ENCODE measurements around the gene MYADML2. TPM values are rescaled to one million over a fixed set of nuclear protein-coding genes. Genes with fewer than 3 reads are reported as not detected.

Gene MYADML2
- total RNA-seq, 2 donors from 2014 or later, result not detected

- intact Hi-C loops (cut with DNase I), result no loop called here
- DNase-seq (ENCODE audit: low spot score), result no peak
Observed at GRCh38 chr17:81948635-81949378, 1.8 kb upstream of the MYADML2 start.

DNA sequence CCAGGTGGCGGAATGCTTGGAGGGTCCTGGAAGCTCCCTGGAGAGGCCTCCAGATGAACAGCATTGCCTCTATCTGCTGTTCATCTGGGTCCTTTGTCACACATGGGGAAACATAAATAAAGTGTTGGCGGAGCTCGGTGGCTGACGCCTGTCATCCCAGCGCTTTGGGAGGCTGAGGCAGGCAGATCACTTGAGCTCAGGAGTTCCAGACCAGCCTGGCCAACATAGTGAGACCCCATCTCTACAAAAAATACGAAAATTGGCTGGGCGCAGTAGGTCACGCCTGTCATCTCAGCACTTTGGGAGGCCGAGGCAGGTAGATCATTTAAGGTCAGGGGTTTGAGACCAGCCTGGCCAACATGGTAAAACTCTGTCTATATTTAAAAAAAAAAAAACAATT lies 2.2 kb downstream of the MYADML2 start:
- DNase-seq (ENCODE audit: low spot score), result no peak
- intact Hi-C loops (cut with DNase I), result no loop called here

DNA sequence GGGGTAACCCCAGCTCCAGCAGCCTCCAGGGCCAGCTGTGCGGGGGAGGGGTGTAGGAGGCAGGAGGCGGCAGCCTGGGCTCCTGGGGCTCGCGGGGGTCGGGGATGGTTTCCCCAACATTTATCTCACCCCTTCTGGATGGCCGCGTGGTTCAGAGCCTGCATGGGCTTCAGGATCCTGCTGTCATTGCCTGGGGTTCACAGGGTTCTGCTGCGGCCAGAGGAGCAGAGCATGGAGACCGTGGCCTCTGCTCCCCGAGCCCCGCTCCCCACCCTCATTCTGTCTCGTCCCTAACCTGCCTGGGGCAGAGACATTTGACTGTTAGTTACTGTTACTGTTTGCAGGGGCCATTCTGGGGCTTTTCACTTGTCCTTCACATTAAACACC lies 4.9 kb downstream of the MYADML2 start:
- DNase-seq (ENCODE audit: low spot score), result no peak
- intact Hi-C loops (cut with DNase I), result no loop called here

DNA sequence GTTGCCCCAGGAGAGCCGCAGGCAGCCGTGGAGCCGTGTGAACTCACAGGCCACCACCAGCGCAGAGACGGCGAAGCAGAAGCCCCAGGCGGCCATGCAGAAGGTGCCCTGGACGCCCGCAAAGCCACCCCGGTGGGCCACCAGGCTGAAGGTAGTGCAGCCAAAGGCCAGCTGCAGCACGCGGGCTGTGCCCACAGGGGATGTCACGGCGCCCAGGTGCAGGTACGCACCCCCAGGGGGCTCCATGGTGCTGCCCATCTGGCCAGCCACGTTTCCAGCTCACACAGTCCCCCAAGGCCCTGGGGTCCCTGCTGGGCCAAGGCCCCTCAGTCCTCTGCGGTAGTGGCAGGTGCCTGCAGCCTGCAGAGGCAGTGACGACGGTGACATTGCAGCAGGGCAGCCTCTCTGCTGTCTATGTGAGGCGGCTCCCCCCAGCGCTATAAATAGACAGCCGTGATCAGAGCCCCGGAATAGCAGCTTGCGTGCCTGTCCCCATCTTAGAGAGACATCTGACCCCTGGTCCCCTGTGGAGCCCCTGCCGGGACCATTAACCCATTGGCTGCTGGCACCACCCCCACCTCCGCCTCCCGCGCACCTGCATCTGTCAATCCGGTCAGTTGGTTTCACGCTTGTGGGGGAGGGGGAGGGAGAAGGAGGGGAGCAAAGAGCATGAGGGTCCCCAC lies 5.4 kb downstream of the MYADML2 start:
- intact Hi-C loops (cut with DNase I), result no loop called here
- DNase-seq (ENCODE audit: low spot score), result no peak

- DNase-seq (ENCODE audit: low spot score), result no peak
- intact Hi-C loops (cut with DNase I), result no loop called here
Observed at GRCh38 chr17:81940538-81941483, 6.2 kb downstream of the MYADML2 start.

GRCh38 chr17:81939881-81940385 lies 7.1 kb downstream of the MYADML2 start:
- intact Hi-C loops (cut with DNase I), result no loop called here
- DNase-seq (ENCODE audit: low spot score), result peak; percentile 93

- DNase-seq (ENCODE audit: low spot score), result no peak
- intact Hi-C loops (cut with DNase I), result no loop called here
Observed at GRCh38 chr17:81939218-81939617, 7.8 kb downstream of the MYADML2 start.

DNA sequence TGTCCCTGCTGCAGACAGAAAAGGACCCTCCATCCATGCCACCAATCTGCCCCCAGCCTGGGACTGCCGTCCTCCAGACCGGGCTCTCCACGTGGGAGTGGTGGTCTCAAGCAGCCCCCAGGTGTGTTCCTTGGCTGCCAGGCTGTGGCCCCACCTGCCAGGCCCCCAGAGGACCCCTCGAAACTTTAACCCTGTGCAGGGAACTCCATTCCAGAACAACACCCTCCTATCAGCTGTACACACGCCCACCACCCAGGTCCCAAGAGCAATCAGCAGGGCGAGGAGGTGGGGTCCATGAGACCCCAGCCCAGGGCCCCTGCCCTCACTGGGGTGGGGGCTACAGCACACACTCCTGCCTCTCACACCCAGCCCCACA lies 11.3 kb downstream of the MYADML2 start:
- intact Hi-C loops (cut with DNase I), result no loop called here
- no peak for DNase-seq (ENCODE audit: low spot score)

DNA sequence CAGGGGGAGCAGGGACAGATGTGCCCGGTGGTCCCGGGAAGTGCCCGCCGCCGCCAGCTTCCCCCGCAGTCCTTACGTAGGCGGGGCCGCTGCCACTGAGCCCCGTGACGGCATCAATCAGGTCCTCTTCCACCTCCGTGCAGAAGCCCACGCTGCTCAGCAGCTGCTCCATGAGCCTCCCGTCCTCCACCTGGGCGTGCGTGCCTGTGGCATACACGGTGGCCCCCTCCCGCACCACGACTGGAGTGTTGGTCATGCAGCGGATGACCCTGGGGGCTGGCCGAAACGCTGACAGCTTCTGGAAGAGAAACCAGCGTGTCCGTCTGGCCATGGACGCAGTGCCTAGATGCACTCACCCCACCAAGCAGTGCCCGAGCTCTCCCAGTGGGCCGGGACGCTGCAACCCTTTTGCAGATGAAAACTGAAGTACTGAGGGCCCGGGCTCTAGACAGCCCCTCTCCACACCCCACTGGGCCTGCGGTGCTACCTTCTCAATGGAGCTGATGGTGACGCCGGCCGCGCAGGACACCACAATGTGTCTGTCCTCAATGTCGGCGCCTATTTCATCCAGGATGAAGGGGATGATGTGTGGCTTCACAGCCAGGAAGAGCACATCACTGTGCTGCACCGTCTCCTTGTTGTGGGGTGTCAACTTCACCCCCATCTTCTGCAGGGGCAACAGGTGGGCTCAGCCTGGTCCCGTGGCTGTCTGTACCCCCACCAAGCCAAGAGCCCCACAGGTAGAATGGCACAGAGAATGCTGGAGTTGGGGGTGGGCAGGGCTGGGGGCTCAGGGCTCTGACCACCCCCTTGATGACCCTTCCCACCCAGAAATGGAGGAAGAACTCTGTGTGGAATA lies 12.0 kb downstream of the MYADML2 start:
- intact Hi-C loops (cut with DNase I), result no loop called here
- no peak for DNase-seq (ENCODE audit: low spot score)

GRCh38 chr17:81934098-81934757 lies 12.8 kb downstream of the MYADML2 start:
- DNase-seq (ENCODE audit: low spot score), result no peak
- intact Hi-C loops (cut with DNase I), result no loop called here

DNA sequence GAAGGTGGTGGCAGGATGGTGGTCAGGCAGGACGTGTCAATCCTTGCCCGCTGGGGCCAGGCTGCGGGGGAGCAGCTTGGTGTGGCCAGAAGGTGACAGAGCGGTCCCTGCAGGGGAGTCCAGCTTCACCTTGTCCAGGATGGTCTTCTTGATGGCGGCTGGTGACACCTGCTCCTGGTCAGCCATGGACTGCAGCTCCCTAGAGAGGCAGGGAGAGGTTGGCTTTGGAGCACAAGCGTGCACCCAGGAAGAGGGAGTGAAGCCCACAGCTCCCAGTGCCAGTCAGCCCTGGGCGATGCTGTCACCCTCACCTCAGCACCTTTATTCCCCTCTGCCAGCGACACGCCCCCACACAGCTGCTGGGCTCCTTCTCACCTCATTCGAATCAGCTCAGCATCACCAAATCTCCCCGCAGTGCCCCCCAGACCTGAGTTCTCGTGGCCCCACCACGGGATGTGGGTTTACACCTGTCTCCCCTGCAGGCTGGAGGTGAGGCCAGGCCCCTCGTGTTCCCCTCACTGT lies 13.8 kb downstream of the MYADML2 start:
- no peak for DNase-seq (ENCODE audit: low spot score)
- intact Hi-C loops (cut with DNase I), result no loop called here

DNA sequence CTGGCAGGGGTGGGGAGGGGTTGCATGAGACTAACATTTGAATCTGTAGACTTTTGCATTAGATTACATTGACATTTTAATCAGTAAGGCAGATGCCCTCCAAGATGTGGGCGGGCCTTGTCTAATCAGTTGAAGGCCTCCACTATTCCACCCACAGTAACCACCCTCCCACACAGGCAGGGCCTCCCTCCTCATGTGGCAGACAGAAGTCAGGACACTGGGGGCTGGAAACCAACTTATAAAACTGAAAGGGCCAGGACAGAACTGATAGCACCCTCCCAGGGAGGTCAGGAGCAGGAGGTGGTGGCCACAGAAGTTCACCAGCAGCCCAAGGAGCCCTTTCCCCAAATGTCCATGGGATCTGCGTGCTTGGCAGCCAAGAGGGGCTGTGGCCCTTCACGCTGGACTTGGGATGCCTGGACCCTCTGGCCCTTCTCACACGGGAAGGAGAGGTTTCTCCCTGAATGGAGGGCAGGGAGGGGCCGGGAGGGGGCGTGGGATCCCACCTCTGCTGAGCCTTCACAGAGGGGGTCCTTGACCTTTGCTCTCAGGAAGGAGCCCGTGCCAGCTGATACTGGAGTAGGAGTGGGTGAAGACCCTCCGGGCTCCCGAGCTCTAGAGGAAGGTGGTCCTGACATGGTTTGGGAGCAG lies 14.6 kb downstream of the MYADML2 start:
- intact Hi-C loops (cut with DNase I), result no loop called here
- DNase-seq (ENCODE audit: low spot score), result no peak

DNA sequence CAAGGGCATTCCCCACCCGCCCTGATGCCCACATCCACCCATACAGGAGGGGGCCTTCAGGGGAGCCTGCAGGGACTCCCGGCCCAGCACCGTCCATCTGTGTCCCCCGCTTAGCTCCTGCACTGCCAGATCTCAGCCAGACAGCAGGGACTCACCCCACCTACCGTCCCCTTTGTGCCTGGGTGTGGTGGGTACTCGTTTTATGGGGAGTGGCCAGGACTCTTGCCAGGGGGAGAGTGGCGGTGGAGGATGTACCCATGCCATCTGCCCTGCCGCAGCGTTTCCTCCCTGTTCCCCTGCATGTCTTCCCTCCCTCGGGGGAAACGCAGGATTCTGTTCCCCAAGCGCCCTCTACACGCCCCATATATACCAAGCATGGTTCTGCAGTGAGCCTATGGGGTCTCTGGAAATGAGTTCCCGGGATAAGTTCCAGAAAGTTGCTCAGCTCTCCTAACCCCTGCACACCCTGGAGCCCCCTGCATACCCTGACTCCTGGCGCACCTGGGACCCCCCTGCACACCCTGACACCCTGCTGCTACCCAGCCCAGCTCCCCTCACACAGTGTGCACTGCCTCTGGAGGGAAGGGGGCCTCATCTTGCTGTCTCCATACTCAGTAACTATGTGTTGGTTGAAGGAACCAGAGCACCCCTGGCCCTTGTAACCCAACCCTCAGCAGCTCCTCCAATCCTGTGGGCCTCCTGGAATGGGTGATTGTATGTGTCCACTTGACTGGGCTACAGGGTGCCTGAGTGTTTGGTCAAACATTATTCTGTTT lies 15.3 kb downstream of the MYADML2 start:
- intact Hi-C loops (cut with DNase I), result no loop called here

GRCh38 chr17:81931189-81931556 lies 15.9 kb downstream of the MYADML2 start:
- intact Hi-C loops (cut with DNase I), result no loop called here
- DNase-seq (ENCODE audit: low spot score), result no peak

More for the DNA sequence above, 15.3 kb downstream of the MYADML2 start:
- DNase-seq (ENCODE audit: low spot score), result no peak

DNA sequence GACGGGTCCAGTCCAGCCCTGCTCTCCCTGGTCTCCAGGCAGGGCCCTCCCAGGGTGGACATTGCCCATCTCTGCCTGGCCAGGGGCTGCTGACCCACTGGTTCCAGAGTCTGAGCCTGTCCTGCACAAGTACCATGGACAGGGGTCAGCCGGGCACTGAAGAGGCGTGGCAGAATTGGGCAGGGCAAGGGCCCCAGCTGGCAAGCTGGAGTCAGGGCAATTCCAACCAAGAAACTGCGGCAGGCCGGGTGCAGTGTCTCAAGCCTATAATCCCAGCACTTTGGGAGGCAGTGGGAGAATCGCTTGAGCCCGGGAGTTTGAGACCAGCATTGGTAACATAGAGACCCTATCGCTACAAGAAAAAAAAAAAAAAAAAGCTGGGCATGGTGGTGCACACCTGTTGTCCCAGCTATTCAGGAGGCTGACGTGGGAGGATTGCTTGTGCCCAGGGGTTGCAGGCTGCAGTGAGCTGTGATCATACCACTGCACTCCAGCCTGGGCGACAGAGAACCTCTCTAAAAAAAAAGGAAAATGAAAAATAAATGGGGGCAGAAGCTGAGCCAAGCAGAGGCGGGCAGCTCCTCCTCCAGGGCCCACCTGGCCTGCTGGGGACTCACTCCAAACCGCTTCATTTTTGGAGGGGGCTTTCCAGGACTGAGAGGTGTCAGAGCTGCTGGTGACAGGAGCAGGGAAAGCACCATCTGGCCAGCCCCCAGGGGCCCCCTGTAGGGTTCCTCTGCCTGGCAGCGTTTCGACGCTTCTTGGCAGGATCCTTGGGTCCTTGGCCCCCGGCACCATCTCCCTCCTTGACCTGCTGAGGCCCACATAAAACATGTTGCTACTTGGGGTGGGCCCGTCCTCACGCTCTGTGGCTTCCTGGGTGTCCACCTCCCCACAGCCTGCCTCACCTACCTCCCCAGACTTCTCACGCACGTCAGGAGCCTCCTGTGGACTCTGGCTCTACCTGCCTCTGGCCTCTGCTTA lies 16.6 kb downstream of the MYADML2 start:
- DNase-seq (ENCODE audit: low spot score), result no peak
- intact Hi-C loops (cut with DNase I), result no loop called here
